NT2/D1 (cell line): Measurements from ENCODE around the gene TMED8.

Experiments
- DNase-seq: peaks from one replicate; pipeline ENCODE4 v3.0.0-alpha.2; 2011; ENCODE audit warnings: low read depth, low spot score
- H3K27me3 ChIP-seq: 2 replicates; pipeline ENCODE4 v1.6.0; 2011; ENCODE audit warnings: mild to moderate bottlenecking; ENCODE audit not compliant: insufficient read length, insufficient read depth
- H3K36me3 ChIP-seq: 2 replicates; pipeline ENCODE4 v1.6.1; 2011; ENCODE audit warnings: mild to moderate bottlenecking, low read length, mixed read lengths; ENCODE audit not compliant: insufficient read depth, insufficient read length
- H3K4me1 ChIP-seq: 2 replicates; pipeline ENCODE4 v1.5.1; 2011; ENCODE audit not compliant: insufficient read depth, insufficient read length
- H3K4me3 ChIP-seq: 2 replicates; pipeline ENCODE4 v1.5.1; 2011; ENCODE audit warnings: low read depth; ENCODE audit not compliant: insufficient read length
- H3K9ac ChIP-seq: 2 replicates; pipeline ENCODE4 v1.6.0; 2011; ENCODE audit warnings: low read depth; ENCODE audit not compliant: insufficient read length
- H3K9me3 ChIP-seq: 2 replicates; pipeline ENCODE4 v1.5.1; 2011; ENCODE audit warnings: mild to moderate bottlenecking, low read length; ENCODE audit not compliant: insufficient read depth
- SUZ12 ChIP-seq: IDR thresholded peaks from 2 replicates; pipeline ENCODE4 v1.6.1; 2011; ENCODE audit not compliant: insufficient read length, insufficient read depth; ENCODE audit errors: extremely low read depth
- YY1 ChIP-seq: IDR thresholded peaks from 2 replicates; pipeline ENCODE4 v1.6.1; 2011; ENCODE audit not compliant: insufficient read length, insufficient read depth
- ZNF274 ChIP-seq: IDR thresholded peaks from 2 replicates; pipeline ENCODE4 v1.6.1; 2011; ENCODE audit warnings: mild to moderate bottlenecking, low read depth, low read length

The TMED8 gene

DNA sequence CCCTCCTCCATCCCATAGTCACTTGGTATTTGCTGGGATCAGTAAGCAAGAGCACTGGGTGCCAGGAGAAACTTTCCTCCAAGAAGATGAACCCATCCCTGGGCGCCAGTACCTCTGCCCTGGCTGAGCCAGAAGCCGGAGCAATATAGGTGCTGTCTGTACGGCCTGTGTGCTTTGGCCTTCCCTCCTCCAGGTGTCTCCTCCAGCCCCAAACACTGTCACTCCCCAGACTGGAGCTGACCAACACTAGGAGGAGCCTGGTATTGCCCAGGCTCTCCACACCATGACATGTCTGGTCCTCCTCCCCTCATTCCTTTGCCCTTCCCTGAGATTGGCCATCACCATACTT, 51.2 kb downstream of the TMED8 start:
- Histone ChIP-seq H3K9me3 (no peaks in the 10 kb centered on the region), H3K4me1 (peaks cover 8% of the 10 kb centered on the region), H3K36me3 (no peaks in the 10 kb centered on the region), H3K27me3 (no peaks in the 10 kb centered on the region), H3K9ac (no peak overlapping the region), H3K4me3 (no peak overlapping the region)
- no peak for DNase-seq
- TF ChIP-seq YY1 (no peak), SUZ12 (no peak), ZNF274 (no peak)

DNA sequence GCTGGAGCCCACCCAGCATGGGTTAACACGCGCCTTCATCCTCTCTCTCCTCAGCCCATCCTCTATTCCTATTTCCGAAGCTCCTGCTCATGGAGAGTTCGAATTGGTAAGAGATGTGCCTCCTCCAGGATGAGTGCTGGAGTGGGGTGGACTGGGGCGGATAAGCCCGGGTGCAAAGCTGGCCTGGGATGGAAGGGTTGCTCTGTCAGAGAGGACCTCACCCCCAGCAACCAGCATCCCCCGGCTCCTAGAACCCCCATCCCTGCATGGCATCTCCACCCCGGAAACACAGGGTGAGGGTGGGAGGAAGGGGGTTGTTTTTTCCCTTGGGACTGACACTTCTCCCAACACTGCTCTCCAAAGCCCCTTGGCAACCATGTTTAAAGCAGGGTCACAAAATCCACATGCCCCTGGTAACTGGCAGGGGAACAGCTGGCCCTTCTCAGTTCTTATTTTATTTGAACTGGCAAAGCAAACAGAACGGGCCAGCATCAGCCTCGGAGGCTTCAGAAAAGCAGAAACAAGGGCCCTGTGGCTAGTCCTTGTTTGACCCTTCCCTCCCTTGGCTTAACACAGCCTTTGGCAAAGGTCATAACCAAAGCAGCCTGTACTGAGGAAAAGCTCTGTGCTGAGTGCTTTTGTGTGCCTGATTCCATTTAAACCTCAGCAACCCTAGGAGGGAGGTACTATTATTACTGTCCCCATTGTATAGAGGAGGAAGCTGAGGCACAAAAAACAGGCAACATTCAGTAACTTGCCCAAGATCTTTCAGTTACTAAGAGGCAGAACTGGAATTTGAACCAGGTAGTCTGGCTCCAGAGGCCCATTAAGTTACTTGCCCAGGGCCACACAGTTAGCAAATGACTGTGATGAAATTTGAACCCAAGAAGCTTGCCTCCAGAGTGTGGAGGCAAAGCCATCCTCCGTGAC, 51.8 kb downstream of the TMED8 start:
- no peak for DNase-seq
- no peak for TF ChIP-seq SUZ12
- TF ChIP-seq ZNF274, result no peak
- TF ChIP-seq YY1, result no peak
- peak overlapping the region; percentile 6 for H3K9ac ChIP-seq

DNA sequence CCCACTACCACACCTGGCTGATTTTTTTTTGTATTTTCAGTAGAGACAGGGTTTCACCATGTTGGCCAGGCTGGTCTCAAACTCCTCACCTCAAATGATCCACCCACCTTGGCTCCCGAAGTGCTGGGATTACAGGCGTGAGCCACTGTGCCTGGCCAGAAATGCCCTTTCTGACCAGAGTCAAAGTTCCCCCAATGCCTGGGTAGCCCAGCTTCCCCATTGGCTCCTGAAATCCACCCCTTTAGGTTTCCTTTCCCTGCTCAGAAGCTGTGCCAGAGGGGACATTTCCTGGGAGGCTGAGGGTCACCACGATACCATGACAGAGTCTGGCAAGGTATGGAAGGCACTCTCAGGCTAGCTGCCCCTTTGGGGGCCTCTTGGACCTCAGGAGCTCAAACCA, 52.6 kb downstream of the TMED8 start:
- H3K9ac ChIP-seq, result no peak overlapping the region
- no peaks in the 10 kb centered on the region for H3K9me3 ChIP-seq
- H3K4me3 ChIP-seq, result no peak overlapping the region
- H3K36me3 ChIP-seq, result no peaks in the 10 kb centered on the region
- H3K27me3 ChIP-seq, result no peaks in the 10 kb centered on the region
- DNase-seq, result no peak
- TF ChIP-seq YY1, result no peak
- no peak for TF ChIP-seq ZNF274
- TF ChIP-seq SUZ12, result no peak
- peaks cover 8% of the 10 kb centered on the region for H3K4me1 ChIP-seq

More for the DNA sequence above, 51.8 kb downstream of the TMED8 start:
- Histone ChIP-seq H3K27me3 (no peaks in the 10 kb centered on the region), H3K36me3 (no peaks in the 10 kb centered on the region), H3K4me3 (no peak overlapping the region), H3K4me1 (peaks cover 8% of the 10 kb centered on the region), H3K9me3 (no peaks in the 10 kb centered on the region)

GRCh38 chr14:77323571-77323970, 53.3 kb downstream of the TMED8 start:
- Histone ChIP-seq H3K9ac (no peak overlapping the region), H3K36me3 (no peaks in the 10 kb centered on the region), H3K4me1 (peaks cover 8% of the 10 kb centered on the region), H3K9me3 (no peaks in the 10 kb centered on the region), H3K4me3 (no peak overlapping the region), H3K27me3 (no peaks in the 10 kb centered on the region)
- DNase-seq, result no peak
- TF ChIP-seq SUZ12 (no peak), ZNF274 (no peak), YY1 (no peak)

DNA sequence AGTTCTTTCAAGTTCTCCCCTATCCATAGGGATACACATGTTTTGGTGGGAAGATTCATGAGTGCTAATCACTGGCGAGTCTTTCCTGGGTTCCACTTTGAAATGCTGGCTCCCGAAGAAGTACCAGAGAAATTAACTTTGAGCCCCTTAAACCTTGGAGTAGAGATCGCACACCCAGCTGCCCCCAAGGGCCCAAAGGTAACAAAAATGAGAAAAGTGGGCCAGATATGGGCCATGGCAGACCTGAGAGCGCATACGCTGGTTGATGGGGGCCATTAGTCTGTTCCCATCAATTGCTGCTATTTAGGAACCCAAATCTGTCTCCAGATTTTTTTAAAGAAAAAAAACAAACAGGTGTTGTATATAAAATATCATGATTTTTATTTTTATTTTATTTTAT, 53.9 kb downstream of the TMED8 start:
- Histone ChIP-seq H3K4me1 (peaks cover 8% of the 10 kb centered on the region), H3K4me3 (no peak overlapping the region), H3K36me3 (no peaks in the 10 kb centered on the region), H3K9me3 (no peaks in the 10 kb centered on the region), H3K9ac (no peak overlapping the region), H3K27me3 (no peaks in the 10 kb centered on the region)
- no peak for TF ChIP-seq ZNF274
- TF ChIP-seq YY1, result no peak
- no peak for TF ChIP-seq SUZ12
- DNase-seq, result no peak

- peaks cover 8% of the 10 kb centered on the region for H3K4me1 ChIP-seq
- H3K9ac ChIP-seq, result peak overlapping the region; percentile 53
- H3K4me3 ChIP-seq, result peak overlapping the region; percentile 3
- H3K9me3 ChIP-seq, result no peaks in the 10 kb centered on the region
- H3K27me3 ChIP-seq, result no peaks in the 10 kb centered on the region
- H3K36me3 ChIP-seq, result no peaks in the 10 kb centered on the region
- no peak for DNase-seq
- TF ChIP-seq YY1 (no peak), SUZ12 (no peak), ZNF274 (no peak)
These were observed 54.5 kb downstream of the TMED8 start for GRCh38 chr14:77322250-77322902.
